22Rv1 (cell line): ENCODE data around the gene ZAR1.
"Not testable (repeated sequence)": the region's sequence is repeated elsewhere in the genome, so short reads cannot be mapped to it uniquely, and the experiment has no call there.

Experiments
- ZFX ChIP-seq: fragments of 450-650 bp; IDR thresholded peaks from 2 replicates; pipeline ENCODE4 v1.6.1; 2017; ENCODE audit warnings: antibody characterized with exemption, borderline replicate concordance
- TF ChIP-seq, protein P1 (sequence below): fragments of 450-650 bp; IDR thresholded peaks from 2 replicates; pipeline ENCODE4 v1.5.1; 2017; ENCODE audit warnings: mild to moderate bottlenecking

DNA sequence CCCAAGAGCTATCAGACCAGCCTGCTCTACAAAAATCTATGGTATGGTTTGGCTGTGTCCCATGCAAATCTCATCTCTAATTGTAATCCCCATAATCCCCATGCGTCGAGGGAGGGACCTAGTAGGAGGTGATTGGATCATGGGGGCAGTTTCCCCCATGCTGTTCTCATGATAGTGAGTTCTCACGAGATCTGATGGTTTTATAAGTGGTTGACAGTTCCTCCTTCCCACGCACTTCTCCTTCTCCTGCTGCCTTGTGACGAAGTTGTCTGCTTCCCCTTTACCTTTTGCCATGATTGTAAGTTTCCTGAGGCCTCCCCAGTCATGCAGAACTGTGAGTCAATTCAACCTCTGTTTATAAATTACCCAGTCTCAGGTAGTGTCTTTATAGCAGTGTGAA, 49.1 kb upstream of the ZAR1 start:
- TF ChIP-seq, protein P1, sequence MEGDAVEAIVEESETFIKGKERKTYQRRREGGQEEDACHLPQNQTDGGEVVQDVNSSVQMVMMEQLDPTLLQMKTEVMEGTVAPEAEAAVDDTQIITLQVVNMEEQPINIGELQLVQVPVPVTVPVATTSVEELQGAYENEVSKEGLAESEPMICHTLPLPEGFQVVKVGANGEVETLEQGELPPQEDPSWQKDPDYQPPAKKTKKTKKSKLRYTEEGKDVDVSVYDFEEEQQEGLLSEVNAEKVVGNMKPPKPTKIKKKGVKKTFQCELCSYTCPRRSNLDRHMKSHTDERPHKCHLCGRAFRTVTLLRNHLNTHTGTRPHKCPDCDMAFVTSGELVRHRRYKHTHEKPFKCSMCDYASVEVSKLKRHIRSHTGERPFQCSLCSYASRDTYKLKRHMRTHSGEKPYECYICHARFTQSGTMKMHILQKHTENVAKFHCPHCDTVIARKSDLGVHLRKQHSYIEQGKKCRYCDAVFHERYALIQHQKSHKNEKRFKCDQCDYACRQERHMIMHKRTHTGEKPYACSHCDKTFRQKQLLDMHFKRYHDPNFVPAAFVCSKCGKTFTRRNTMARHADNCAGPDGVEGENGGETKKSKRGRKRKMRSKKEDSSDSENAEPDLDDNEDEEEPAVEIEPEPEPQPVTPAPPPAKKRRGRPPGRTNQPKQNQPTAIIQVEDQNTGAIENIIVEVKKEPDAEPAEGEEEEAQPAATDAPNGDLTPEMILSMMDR, result not testable (repeated sequence)
- TF ChIP-seq ZFX, result not testable (repeated sequence)
